Upper lobe of left lung (tissue), 6 donors: ENCODE results near the gene IFT52. TPM values are rescaled to one million over a fixed set of nuclear protein-coding genes. Genes with fewer than 3 reads are reported as not detected.

Experiments
- ATAC-seq, 2 donors: fragments of 200-7000 bp; cut with Tn5 transposase; one replicate each; pipeline ENCODE4 v1.9.1; 2022; ENCODE audit warnings: mild to moderate bottlenecking in 2 of 2, moderate library complexity in 2 of 2; ENCODE audit not compliant: low FRiP score in 2 of 2
- DNase-seq, 2 donors: peaks; one replicate each; pipeline ENCODE4 v3.0.0-alpha.2; 2019 to 2020
- H3K27ac ChIP-seq, 4 donors: fragments of 200-600 bp; sonication (generic); one replicate each; pipeline ENCODE4 v1.5.1; 2016 to 2019
- H3K27me3 ChIP-seq, 4 donors: fragments of 200-600 bp; sonication (generic); one replicate each; pipeline ENCODE4 v1.5.1; 2017 to 2019
- H3K36me3 ChIP-seq, 4 donors: fragments of 200-600 bp; sonication (generic); one replicate each; pipeline ENCODE4 v1.5.1; 2016 to 2019
- H3K4me1 ChIP-seq, 4 donors: fragments of 200-600 bp; sonication (generic); one replicate each; pipeline ENCODE4 v1.5.1; 2018 to 2019
- H3K4me3 ChIP-seq, 4 donors: fragments of 200-600 bp; sonication (generic); one replicate each; pipeline ENCODE4 v1.5.1; 2017 to 2019; ENCODE audit warnings: mild to moderate bottlenecking in 2 of 4, moderate library complexity in 1 of 4
- H3K9me3 ChIP-seq, 4 donors: fragments of 200-600 bp; sonication (generic); one replicate each; pipeline ENCODE4 v1.5.1; 2018 to 2019
- CTCF ChIP-seq, 6 experiments: fragments of 450-650 bp in 4 of 6; fragments of 200-600 bp in 2 of 6; sonication (generic) in 2 of 6; IDR thresholded peaks; one replicate each; pipeline ENCODE4 v1.5.1; 2016 to 2019; ENCODE audit warnings: antibody characterized with exemption in 6 of 6
- EP300 ChIP-seq, 4 donors: sonication (generic); formaldehyde crosslinking; IDR thresholded peaks; one replicate each; pipeline ENCODE4 v1.5.1; 2017; ENCODE audit warnings: antibody characterized with exemption in 4 of 4, control low read depth in 2 of 4
- POLR2A ChIP-seq, 4 donors: fragments of 450-650 bp; IDR thresholded peaks; one replicate each; pipeline ENCODE4 v1.5.1; 2016 to 2017; ENCODE audit warnings: antibody characterized with exemption in 4 of 4, mild to moderate bottlenecking in 2 of 4
- POLR2AphosphoS5 ChIP-seq, 2 donors: sonication (generic); formaldehyde crosslinking; IDR thresholded peaks; one replicate each; pipeline ENCODE4 v1.5.1; 2017; ENCODE audit warnings: antibody characterized with exemption in 2 of 2
- WGBS, 2 donors: methylation state at CpG; one replicate each; pipeline ENCODE4 v1.1.5; 2017 to 2018; 5-methylcytosine and 5-hydroxymethylcytosine counted together
- total RNA-seq, 6 donors: library from RNA; depleted of rRNA in 4 of 6; stranded (reverse); fragments of >200 nt in 4 of 6; gene quantifications; one replicate each; pipeline versions ENCODE4 v1.1.0 to v1.2.1, GENCODE V29; 2016 to 2021
- donor health status: DM: no; HTN: no; CAD: no; lungs with moderate emphysema.
- donor health status: DM: no; HTN: yes; CAD: no; lungs with severe emphysema.

IFT52 gene
- total RNA-seq, 6 donors from 2014 or later, result 16.8 to 25.2 (median 18.5) TPM

DNA sequence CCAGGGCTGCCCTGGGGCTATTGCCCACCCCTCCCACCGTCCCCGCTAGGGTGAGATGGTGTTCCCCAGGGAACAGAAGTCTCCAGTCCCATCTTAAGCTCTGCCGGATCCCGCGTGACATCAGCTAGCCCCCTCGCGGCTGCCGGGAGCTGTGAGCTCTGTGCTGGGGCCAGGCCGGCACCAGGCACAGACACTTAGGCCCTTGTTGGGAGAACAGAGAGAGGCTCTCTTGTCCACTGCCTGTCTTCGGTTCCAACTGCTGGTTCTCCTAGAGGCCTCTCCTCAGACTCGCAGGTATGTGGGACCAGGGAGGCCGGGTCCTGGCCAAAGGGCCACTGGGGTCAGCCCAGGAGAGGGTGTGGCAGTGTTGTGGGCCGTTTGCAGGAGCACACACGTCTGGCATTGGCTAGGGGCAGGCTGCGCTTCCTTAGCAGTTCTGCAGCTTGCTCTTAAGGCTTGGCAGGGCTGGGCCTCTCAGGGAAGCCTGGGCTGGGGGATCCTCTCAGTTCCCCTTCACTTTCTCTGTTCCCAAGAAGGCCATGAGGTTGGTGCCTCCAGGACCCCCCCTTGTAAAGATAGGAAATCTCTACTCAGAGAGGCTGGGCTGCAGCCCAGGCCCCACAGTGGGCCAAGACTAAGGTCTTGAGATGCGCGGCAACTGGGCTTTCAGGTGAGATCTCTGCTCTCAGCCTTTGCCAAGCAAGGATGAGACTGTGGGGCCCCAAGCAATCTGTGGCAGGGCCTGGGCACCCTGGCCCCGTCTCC is 25.6 kb upstream of the IFT52 start:
- Histone ChIP-seq H3K9me3 (no peaks in the 10 kb centered on the region), H3K27me3 (no peaks in the 10 kb centered on the region), H3K36me3 (no peaks in the 10 kb centered on the region), H3K4me1 (peaks cover 0 to 5% (median 2%) of the 10 kb centered on the region in 4 donors), H3K27ac (no peak overlapping the region), H3K4me3 (no peak overlapping the region)
- DNase-seq (peak in 1 of 2 donors; percentile 69), ATAC-seq (no peak)
- TF ChIP-seq POLR2A (IDR thresholded peaks at IDR 0.05), result no peak
- TF ChIP-seq POLR2AphosphoS5 (IDR thresholded peaks at IDR 0.05), result no peak
- 78 to 100% methylated on average over 2 to 13 of the region's 18 CpGs for WGBS, 2 donors

- H3K4me1 ChIP-seq, result peaks cover 0 to 5% (median 2%) of the 10 kb centered on the region in 4 donors
- H3K9me3 ChIP-seq, result no peaks in the 10 kb centered on the region
- DNase-seq (no peak), ATAC-seq (no peak)
- no peak for TF ChIP-seq CTCF (IDR thresholded peaks at IDR 0.05)
- no peak for TF ChIP-seq POLR2A (IDR thresholded peaks at IDR 0.05)
- TF ChIP-seq POLR2AphosphoS5 (IDR thresholded peaks at IDR 0.05), result no peak
- no peak for TF ChIP-seq EP300 (IDR thresholded peaks at IDR 0.05)
- no peaks in the 10 kb centered on the region for H3K27me3 ChIP-seq
- 80 to 92% methylated on average over 1 to 4 of the region's 4 CpGs for WGBS, 2 donors
- H3K36me3 ChIP-seq, result no peaks in the 10 kb centered on the region
- H3K27ac ChIP-seq, result no peak overlapping the region
- no peak overlapping the region for H3K4me3 ChIP-seq
Observed at GRCh38 chr20:43565758-43566104, 25.0 kb upstream of the IFT52 start.

GRCh38 chr20:43567477-43567876 is 23.3 kb upstream of the IFT52 start:
- Histone ChIP-seq H3K36me3 (no peaks in the 10 kb centered on the region), H3K27me3 (no peaks in the 10 kb centered on the region), H3K9me3 (no peaks in the 10 kb centered on the region), H3K4me1 (peaks cover 0 to 5% (median 2%) of the 10 kb centered on the region in 4 donors), H3K4me3 (no peak overlapping the region), H3K27ac (no peak overlapping the region)
- no peak for DNase-seq
- no peak for TF ChIP-seq CTCF (IDR thresholded peaks at IDR 0.05)
- no peak for TF ChIP-seq POLR2AphosphoS5 (IDR thresholded peaks at IDR 0.05)
- TF ChIP-seq POLR2A (IDR thresholded peaks at IDR 0.05), result no peak
- no peak for TF ChIP-seq EP300 (IDR thresholded peaks at IDR 0.05)
- ATAC-seq, result no peak
- 74 to 78% methylated on average over 8 to 9 of the region's 9 CpGs for WGBS, 2 donors

GRCh38 chr20:43568706-43569105 is 22.0 kb upstream of the IFT52 start:
- WGBS, 2 donors, result 85 to 92% methylated on average over 4 of the region's 4 CpGs
- no peaks in the 10 kb centered on the region for H3K36me3 ChIP-seq
- no peak overlapping the region for H3K4me3 ChIP-seq
- TF ChIP-seq EP300 (IDR thresholded peaks at IDR 0.05) (no peak), CTCF (IDR thresholded peaks at IDR 0.05) (no peak), POLR2AphosphoS5 (IDR thresholded peaks at IDR 0.05) (no peak), POLR2A (IDR thresholded peaks at IDR 0.05) (no peak)
- DNase-seq, result no peak
- H3K27me3 ChIP-seq, result no peaks in the 10 kb centered on the region
- H3K4me1 ChIP-seq, result peaks cover 0 to 1% (median under 1%) of the 10 kb centered on the region in 4 donors
- no peak overlapping the region for H3K27ac ChIP-seq
- H3K9me3 ChIP-seq, result no peaks in the 10 kb centered on the region
- ATAC-seq, result no peak

DNA sequence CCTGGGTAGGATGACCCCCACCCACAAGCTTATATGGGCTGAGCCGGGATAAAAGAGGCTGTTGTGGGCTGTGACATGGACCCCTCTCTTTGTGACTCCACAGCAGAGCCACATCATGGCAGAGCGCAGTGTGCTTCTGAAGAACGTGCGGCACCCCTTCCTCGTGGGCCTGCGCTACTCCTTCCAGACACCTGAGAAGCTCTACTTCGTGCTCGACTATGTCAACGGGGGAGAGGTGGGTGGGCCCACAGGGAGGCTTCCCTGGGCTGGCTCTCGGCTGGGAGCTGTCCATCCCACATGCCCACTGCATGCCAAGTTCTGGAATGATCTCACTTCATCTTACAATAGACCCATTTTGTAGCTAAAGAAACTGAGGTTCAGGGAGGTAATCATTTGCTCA is 21.5 kb upstream of the IFT52 start:
- H3K27ac ChIP-seq, result no peak overlapping the region
- DNase-seq (no peak), ATAC-seq (no peak)
- no peaks in the 10 kb centered on the region for H3K9me3 ChIP-seq
- 92 to 93% methylated on average over 3 to 10 of the region's 10 CpGs for WGBS, 2 donors
- H3K36me3 ChIP-seq, result no peaks in the 10 kb centered on the region
- no peak overlapping the region for H3K4me3 ChIP-seq
- H3K4me1 ChIP-seq, result no peaks in the 10 kb centered on the region
- H3K27me3 ChIP-seq, result no peaks in the 10 kb centered on the region
- TF ChIP-seq EP300 (IDR thresholded peaks at IDR 0.05) (no peak), CTCF (IDR thresholded peaks at IDR 0.05) (no peak), POLR2A (IDR thresholded peaks at IDR 0.05) (no peak), POLR2AphosphoS5 (IDR thresholded peaks at IDR 0.05) (no peak)
